Liver (tissue), 3 donors: ENCODE results near the gene SH3RF3.

ENCODE experiments used
- EGR1 ChIP-seq, 2 donors: IDR thresholded peaks; 2 replicates each; pipeline ENCODE4 v1.6.1; 2016 to 2018; ENCODE audit warnings: antibody characterized with exemption in 2 of 2, low read depth in 2 of 2
- FOXA1 ChIP-seq: IDR thresholded peaks from 2 replicates; pipeline ENCODE4 v1.6.1; 2016; ENCODE audit warnings: antibody characterized with exemption
- GABPA ChIP-seq, 2 donors: IDR thresholded peaks in 1 of 2; conservative IDR thresholded peaks in 1 of 2; 2 replicates each; pipeline ENCODE4 v1.6.1; 2016; ENCODE audit warnings: antibody characterized with exemption in 2 of 2, mild to moderate bottlenecking in 1 of 2, moderate library complexity in 1 of 2
- MAX ChIP-seq: IDR thresholded peaks from 2 replicates; pipeline ENCODE4 v1.6.1; 2016; ENCODE audit warnings: antibody characterized with exemption
- NR2F2 ChIP-seq: IDR thresholded peaks from 2 replicates; pipeline ENCODE4 v1.6.1; 2016; ENCODE audit warnings: antibody characterized with exemption
- RAD21 ChIP-seq, 2 donors: IDR thresholded peaks; 2 replicates each; pipeline ENCODE4 v1.6.1; 2016; ENCODE audit warnings: antibody characterized with exemption in 2 of 2, mild to moderate bottlenecking in 2 of 2
- REST ChIP-seq: IDR thresholded peaks from 2 replicates; pipeline ENCODE4 v1.6.1; 2016; ENCODE audit warnings: antibody characterized with exemption, mild to moderate bottlenecking
- SP1 ChIP-seq: IDR thresholded peaks from 2 replicates; pipeline ENCODE4 v1.6.1; 2018; ENCODE audit warnings: antibody characterized with exemption, mild to moderate bottlenecking
- TAF1 ChIP-seq: conservative IDR thresholded peaks from 2 replicates; pipeline ENCODE4 v1.6.1; 2016; ENCODE audit warnings: antibody characterized with exemption, mild to moderate bottlenecking
- YY1 ChIP-seq: IDR thresholded peaks from 2 replicates; pipeline ENCODE4 v1.6.1; 2016; ENCODE audit warnings: antibody characterized with exemption, mild to moderate bottlenecking
- ZBTB33 ChIP-seq: IDR thresholded peaks from 2 replicates; pipeline ENCODE4 v1.6.1; 2016; ENCODE audit warnings: antibody characterized with exemption
- TF ChIP-seq, protein P1 (sequence below): fragments of 150-350 bp; IDR thresholded peaks from 2 replicates; pipeline ENCODE4 v1.5.1; 2017; ENCODE audit warnings: improper control_type of control experiment, low read depth, low read length; ENCODE audit not compliant: missing input control
- donor health status: healthy.
- donor health status: healthy.

GRCh38 chr2:109199790-109200189, 70.8 kb downstream of the SH3RF3 start:
- TF ChIP-seq SP1 (no peak), ZBTB33 (no peak), MAX (no peak), NR2F2 (no peak), GABPA (IDR thresholded peaks at IDR 0.05 in 1 of 2, conservative IDR thresholded peaks at IDR 0.05 in 1 of 2) (no peak), FOXA1 (no peak), REST (no peak), TAF1 (no peak), RAD21 (IDR thresholded peaks at IDR 0.05) (no peak), YY1 (no peak), EGR1 (IDR thresholded peaks at IDR 0.05; ENCODE audit: low read depth in 2 of 2) (no peak)
- TF ChIP-seq, protein P1, sequence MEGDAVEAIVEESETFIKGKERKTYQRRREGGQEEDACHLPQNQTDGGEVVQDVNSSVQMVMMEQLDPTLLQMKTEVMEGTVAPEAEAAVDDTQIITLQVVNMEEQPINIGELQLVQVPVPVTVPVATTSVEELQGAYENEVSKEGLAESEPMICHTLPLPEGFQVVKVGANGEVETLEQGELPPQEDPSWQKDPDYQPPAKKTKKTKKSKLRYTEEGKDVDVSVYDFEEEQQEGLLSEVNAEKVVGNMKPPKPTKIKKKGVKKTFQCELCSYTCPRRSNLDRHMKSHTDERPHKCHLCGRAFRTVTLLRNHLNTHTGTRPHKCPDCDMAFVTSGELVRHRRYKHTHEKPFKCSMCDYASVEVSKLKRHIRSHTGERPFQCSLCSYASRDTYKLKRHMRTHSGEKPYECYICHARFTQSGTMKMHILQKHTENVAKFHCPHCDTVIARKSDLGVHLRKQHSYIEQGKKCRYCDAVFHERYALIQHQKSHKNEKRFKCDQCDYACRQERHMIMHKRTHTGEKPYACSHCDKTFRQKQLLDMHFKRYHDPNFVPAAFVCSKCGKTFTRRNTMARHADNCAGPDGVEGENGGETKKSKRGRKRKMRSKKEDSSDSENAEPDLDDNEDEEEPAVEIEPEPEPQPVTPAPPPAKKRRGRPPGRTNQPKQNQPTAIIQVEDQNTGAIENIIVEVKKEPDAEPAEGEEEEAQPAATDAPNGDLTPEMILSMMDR: no peak
